ENCODE data around the gene SOCS1.

- TF ChIP-seq EZH2phosphoT487 (IDR thresholded peaks at IDR 0.05; ENCODE audit: borderline replicate concordance, low read depth, low read length), result no peak
- no peak for TF ChIP-seq CTCF (conservative IDR thresholded peaks at IDR 0.05; ENCODE audit: low read length)
Observed at GRCh38 chr16:11258553-11259492, 2.8 kb upstream of the SOCS1 start.

All from OCI-LY7 (cell line).